Prostate gland (tissue), 2 donors: ENCODE measurements around the gene TOP1.

Source experiments
- POLR2A ChIP-seq: fragments of 450-650 bp; IDR thresholded peaks from one replicate; pipeline ENCODE4 v1.6.1; 2016; ENCODE audit warnings: antibody characterized with exemption, mild to moderate bottlenecking
- POLR2AphosphoS5 ChIP-seq: sonication (generic); formaldehyde crosslinking; IDR thresholded peaks from one replicate; pipeline ENCODE4 v1.6.1; 2017; ENCODE audit warnings: antibody characterized with exemption
- TF ChIP-seq, protein P1 (sequence below), 4 experiments: fragments of 200-600 bp in 2 of 4; fragments of 450-650 bp in 2 of 4; sonication (generic) in 2 of 4; IDR thresholded peaks; 1 replicate in 3 of 4; 2 replicates in 1 of 4; pipeline ENCODE4 v1.5.1; 2016 to 2019; ENCODE audit warnings: antibody characterized with exemption in 4 of 4, mild to moderate bottlenecking in 2 of 4, moderate library complexity in 2 of 4

DNA sequence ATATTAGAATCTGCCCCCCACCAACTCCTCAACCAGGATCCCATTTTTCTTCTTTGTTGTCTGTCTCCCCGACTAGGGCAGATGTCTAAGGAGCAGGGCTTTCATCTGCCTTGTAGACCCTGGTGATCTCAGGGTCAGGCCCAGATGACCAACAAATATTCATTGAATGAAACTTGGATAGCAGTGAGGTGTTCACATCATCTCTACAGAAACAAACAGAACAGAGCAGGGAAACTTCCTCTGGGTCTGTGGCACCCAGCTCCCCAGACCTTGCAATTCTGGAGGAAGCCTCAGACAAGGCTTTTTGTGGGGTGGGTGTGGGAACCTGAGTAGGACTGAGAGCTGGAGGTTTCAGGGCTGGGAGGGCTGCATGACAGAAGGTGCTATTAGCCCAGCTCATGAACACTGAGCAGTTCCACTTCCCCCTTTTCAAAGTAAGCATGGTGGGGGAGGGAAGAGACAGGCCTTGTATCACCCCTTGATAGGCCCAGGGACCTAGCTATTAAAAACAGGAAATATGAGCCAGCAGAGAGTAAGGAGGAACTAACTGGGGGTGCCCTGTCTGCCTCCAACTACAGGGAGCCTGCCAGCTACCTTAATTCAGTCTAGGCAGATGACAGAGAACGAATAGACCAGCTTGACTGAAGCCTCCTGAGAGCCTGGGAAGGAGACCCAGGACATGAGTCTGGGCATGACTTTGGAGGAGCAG lies 37.3 kb upstream of the TOP1 start:
- TF ChIP-seq, protein P1, sequence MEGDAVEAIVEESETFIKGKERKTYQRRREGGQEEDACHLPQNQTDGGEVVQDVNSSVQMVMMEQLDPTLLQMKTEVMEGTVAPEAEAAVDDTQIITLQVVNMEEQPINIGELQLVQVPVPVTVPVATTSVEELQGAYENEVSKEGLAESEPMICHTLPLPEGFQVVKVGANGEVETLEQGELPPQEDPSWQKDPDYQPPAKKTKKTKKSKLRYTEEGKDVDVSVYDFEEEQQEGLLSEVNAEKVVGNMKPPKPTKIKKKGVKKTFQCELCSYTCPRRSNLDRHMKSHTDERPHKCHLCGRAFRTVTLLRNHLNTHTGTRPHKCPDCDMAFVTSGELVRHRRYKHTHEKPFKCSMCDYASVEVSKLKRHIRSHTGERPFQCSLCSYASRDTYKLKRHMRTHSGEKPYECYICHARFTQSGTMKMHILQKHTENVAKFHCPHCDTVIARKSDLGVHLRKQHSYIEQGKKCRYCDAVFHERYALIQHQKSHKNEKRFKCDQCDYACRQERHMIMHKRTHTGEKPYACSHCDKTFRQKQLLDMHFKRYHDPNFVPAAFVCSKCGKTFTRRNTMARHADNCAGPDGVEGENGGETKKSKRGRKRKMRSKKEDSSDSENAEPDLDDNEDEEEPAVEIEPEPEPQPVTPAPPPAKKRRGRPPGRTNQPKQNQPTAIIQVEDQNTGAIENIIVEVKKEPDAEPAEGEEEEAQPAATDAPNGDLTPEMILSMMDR (IDR thresholded peaks at IDR 0.05), result no peak
- TF ChIP-seq POLR2A (no peak), POLR2AphosphoS5 (no peak)
